ENCODE results near the gene ISM2.

The ISM2 gene

GRCh38 chr14:77505031-77505430 is 6.4 kb upstream of the ISM2 start:
- no peak for DNase-seq

DNA sequence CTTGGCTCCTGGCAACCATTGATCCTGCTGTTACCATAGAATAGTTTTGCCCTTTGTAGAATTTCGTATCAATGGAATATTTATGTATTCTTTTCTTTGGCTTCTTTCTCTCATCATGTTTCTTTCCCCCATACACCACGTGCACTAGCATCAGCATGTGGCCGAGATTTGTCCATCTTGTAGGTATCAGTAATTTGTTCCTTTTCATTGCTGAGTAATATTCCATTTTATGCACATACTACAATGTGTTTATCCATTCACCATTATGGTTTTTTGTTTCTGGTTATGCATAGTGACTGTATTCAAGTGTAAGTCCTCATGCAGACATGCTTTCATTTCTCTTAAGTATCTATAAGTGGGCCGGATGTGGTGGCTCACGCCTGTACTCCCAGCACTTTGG is 4.5 kb upstream of the ISM2 start:
- no peak for DNase-seq

DNA sequence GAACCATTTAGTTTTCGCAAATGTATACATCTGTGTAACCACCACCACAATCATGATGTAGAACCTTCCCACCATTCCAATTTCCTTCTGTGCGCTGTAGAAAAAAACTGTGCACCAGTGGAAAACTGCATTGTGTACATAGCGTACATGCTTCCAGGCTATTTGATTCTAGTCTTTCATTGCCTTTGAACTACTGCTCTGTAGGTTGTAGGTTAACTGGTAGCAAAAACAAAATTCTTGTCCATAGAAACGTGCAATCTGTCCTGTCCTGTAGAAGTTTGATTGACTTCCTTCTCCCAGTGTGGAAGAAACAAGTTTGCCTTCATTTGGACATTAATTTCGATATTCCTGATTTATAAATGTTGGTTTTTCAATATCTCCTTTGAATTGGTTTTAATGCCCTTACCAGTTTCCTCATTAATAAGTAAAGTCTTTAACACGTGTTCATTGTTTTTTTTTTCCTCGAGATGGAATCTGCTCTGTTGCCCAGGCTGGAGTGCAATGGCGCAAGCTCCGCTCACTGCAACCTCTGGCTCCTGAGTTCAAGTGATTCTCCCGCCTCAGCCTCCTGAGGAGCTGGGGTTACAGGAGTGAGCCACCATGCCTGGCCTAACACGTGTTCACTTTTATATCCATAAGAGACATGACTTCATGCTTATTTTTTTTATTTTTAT is 3.6 kb upstream of the ISM2 start:
- no peak for DNase-seq

DNA sequence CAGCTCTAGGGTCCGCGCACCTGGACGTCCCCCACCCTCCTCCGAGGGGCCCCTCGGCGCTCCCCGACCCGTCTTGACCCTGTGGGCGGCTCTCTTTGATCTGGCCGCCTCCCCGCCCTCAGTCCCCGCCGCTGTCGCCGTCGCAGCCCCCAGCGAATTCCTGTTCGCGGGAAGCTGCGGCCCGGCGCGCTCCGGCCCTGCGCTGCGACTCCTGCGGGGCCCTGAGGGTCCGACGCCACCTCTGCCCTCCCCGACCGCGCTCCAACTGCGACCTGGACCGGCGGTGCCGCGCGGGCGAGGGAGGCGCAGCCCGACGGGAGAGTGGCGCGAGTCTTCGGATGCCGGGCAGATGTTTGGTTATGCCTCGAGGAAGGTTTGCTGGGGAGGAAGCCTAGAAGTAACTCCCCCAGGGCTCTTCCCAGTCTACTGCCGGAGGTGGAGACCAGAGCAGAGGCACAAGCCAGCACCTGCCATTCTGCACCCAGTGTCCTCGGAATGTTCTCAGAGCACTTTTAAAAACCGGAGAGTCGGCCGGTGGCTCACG is 440 bp upstream of the ISM2 start:
- no peak for DNase-seq

GRCh38 chr14:77495334-77495733 is 3.3 kb downstream of the ISM2 start:
- no peak for DNase-seq

DNA sequence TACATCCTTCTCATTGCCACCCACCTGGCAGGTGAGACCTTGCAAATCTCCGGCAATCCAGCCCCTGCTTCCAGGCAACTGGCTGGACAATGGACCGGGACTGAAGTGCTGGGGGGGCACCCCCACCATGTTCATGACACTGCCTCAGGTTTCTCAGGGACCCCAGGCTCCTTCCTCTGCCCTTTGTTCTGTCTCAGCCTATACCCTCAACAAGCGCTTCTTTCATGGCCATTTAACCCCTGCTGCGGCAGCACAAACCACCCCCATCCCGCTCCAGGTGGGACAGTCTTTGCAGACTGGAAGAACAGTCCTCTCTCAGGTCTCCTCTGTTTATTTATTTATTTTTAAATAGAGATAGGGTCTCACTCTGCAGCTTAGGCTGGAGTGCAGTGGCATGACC is 7.6 kb downstream of the ISM2 start:
- no peak for DNase-seq

- DNase-seq = no peak
Observed at GRCh38 chr14:77490347-77490986, 8.1 kb downstream of the ISM2 start.

- no peak for DNase-seq
Observed at GRCh38 chr14:77489041-77489440, 9.6 kb downstream of the ISM2 start.

DNA sequence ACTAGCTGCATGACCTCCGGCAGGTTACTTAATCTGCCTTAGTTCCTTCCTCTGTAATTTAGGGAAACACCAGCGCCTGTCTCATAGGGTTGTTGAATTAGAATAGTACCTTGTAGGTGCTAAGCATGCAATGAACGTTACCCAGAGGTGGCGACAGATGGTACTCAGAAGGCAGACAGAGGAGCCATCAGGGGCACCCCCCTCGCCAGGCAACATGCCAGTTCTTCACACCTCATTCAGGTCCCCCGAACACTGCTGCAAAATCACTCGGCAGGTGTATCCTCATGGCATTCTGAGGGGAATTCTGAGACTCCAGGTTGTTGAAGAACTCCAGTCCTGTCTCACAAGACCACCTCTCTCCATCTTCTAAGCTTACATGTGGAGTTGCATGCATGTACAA is 10.1 kb downstream of the ISM2 start:
- no peak for DNase-seq

DNA sequence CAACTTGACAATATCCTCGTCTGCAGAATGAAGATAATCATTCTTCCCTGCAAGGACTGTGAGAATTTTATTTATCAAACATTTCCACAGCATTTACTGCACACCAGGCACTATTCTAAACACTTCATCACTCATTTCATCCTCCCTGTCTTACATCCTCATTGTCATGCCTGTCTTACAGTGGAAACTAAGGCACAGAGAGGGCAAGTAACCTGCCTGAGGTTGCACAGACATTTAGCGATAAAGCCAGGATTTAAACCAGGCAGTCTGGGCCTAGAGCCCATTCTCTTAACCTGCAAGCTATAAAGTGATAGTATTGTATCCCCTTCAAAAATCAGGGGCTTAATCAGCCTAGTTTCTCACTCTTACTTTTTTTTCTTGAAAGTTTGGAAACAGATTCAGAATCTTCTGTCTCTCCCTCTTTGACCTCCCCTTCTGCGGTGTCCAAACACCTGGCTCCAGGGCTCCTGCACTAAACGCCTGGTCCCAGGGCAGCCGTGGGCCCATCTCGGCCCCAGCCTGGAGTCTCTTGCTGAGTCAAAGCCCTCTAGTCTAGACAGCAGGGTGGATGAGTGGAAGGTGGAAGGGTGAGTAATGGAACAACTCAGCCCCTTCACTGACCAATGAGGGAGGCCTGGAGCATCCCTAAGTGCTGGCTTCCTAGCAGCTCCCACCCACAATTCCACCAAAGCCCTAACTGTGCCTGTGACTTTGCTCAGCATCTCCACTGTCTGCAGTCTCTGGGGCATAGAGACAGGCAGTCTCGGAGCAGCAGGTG is 12.5 kb downstream of the ISM2 start:
- DNase-seq = no peak

DNA sequence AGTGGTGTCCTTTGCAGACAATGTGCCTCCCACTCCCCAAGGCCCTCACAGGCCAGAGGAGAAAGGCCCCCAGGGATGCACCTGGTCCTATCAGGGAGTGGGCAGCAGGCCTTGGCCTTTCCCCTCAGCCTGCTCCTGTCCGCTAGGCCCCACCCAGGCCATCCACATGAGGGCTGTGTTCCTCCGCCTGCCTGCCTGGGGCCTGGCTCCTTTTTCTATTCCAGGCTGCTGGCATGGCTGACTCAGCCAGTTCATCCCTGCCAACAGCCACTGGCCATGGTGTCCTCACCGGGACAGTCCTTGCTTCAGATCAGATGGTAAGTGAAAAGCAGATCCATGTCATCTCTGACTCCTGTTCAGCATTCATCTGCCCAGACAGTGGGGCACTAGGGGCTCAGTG is 13.4 kb downstream of the ISM2 start:
- no peak for DNase-seq

GRCh38 chr14:77482422-77482821 is 16.2 kb downstream of the ISM2 start:
- DNase-seq = no peak

DNA sequence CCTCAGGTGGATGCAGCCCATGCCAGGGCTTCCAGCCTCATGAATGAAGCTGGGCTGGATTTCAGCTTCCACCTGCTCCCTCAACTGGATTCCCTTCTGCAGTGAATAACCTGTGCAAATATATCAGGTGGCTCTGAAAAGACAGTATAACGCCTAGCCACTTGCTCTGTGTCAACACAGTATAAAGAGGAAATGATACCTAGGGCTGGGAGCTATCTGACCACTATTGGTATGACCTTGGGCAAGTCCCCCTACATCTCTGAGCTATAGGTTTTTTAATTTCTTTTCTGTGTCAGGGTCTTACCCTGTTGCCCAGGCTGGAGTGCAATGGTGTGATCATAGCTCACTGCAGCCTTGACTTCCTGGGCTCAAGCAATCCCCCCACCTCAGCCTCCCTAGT is 19.8 kb downstream of the ISM2 start:
- DNase-seq = no peak

- DNase-seq = no peak
Observed at GRCh38 chr14:77478029-77478428, 20.6 kb downstream of the ISM2 start.

DNA sequence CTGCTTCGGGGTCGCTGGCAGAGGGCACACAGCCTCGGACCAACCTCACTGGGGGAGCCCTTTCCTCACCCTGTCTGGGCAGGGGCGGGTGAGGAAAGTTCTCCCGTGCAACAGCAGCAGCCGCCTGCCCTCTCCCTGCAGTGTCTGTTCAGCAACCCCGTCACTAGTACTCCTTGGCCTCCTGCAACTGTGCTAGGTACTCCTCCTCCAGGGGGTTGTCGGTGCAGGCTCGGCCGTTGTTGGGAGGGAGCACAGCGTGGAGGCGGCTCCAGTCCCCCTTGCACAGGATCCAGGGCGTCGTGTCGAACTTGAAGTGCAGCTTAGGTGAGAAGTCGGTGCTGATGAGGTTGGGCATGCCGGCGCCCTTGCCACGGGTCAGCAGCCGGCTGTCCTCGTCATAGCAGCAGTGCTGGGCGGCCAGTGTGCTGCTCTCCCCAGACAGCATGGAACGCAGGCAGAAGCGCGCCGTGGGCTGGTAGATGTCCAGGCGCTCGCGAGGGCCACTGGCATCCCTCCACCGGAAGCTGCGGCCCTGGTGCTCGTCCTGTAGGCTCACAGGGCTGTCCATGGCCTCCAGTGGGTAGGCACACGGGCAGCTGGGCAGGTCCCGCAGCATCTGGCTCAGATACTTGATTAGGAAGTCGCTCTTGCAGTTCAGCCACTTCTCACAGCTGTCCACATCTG is 23.0 kb downstream of the ISM2 start:
- no peak for DNase-seq

DNA sequence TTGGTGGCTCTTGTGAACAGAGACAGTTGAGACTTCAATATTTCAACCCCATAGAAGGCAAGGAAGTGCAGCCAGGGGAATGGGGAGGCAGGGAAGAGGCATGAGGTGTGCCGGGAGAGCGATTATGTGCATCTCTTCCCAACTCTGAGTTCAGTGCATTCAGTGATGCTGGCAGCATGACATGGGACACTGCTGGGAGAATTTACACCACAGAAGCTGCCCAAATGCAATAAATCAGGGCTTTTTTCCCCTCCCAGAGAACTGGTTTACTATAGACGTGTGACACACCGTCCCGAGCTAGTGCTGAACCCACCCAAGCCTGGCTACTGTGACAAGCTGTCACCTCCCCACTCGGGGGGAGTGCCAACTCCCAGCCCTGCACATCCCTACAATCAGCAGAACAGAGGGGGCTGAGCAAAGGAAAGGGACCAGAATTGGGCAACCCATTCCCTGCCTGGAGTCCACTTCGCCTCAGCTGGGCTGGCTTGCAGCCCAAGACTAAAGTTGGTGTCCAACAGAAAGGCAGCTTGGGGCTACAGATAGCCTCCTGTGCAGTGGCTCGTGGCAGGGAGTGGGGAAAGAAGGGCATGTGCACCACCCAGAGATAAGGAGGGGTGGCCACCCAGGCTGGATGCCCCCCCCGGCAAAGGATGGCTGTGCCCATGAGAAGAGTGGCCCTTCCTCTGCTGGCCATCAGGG is 24.0 kb downstream of the ISM2 start:
- no peak for DNase-seq

- no peak for DNase-seq
Observed at GRCh38 chr14:77473921-77474320, 24.7 kb downstream of the ISM2 start.

DNA sequence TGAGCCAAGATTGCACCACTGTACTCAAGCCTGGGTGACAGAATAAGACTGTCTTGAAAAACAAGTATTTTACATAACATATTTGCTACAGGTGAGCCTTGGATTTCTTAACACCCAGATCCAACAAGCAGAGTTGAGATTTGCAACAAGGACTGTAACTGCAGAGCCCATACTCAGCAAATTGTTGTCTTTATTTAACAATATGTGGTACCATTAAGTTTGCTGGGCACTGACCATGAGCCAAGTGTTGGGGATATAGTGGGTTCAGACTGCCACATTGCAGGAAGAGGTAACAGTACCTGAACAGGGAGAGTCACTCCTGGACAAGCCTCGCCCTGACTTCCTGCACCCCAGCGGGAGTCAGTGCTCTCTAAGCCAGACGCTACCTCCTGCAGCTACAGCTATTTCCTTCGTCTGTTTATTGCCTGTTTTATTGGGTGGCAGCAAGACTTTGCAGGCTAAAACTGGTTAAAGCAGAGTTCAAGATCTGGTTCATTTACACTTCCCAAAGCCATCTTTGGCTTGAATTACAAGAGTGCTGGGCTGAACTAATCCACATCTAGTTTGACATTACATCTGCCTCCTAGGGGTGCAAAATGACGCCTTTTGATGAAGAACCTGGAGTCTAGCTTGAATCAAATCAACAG is 28.3 kb downstream of the ISM2 start:
- no peak for DNase-seq

GRCh38 chr14:77469539-77469938 is 29.1 kb downstream of the ISM2 start:
- no peak for DNase-seq

DNA sequence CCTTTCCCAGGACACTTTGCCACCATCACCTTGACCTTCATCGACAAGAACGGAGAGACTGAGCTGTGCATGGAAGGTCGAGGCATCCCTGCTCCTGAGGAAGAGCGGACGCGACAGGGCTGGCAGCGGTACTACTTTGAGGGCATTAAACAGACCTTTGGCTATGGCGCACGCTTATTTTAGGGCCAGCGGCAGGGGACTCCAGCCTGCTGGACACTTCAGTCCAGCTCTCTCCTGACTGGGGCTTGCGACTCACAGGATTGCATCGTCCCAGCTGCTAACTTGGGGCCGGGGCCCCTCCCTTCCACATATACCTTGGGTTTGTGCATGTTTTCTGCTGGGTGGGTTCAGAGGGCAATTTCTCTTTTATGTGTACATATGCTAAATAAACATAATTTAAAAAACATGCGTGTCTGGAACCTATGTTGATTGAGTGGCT is 29.5 kb downstream of the ISM2 start:
- DNase-seq = no peak

GRCh38 chr14:77467801-77468200 is 30.8 kb downstream of the ISM2 start:
- DNase-seq = no peak

- DNase-seq = peak; percentile 39
Observed at GRCh38 chr14:77459072-77459723, 39.4 kb downstream of the ISM2 start.

Data from CD4-positive, alpha-beta T cell treated with Interferon gamma for 1 hour (primary cell).